ENCODE data around the gene MYO5B. TPM values are rescaled to one million over a fixed set of nuclear protein-coding genes. Genes with fewer than 3 reads are reported as not detected.

The MYO5B gene
- total RNA-seq, 1 donor from 2014 or later, result 46.2 TPM

- no peak for DNase-seq (ENCODE audit: low spot score)
Measured at GRCh38 chr18:50069422-50069821, 125.5 kb downstream of the MYO5B start.

- no peak for DNase-seq (ENCODE audit: low spot score)
Measured at GRCh38 chr18:50065527-50065926, 129.4 kb downstream of the MYO5B start.

GRCh38 chr18:50065039-50065438 is 129.9 kb downstream of the MYO5B start:
- DNase-seq (ENCODE audit: low spot score), result no peak

- DNase-seq (ENCODE audit: low spot score), result no peak
Measured at GRCh38 chr18:50061876-50062517, 132.9 kb downstream of the MYO5B start.

- DNase-seq (ENCODE audit: low spot score), result no peak
Measured at GRCh38 chr18:50060822-50061221, 134.1 kb downstream of the MYO5B start.

DNA sequence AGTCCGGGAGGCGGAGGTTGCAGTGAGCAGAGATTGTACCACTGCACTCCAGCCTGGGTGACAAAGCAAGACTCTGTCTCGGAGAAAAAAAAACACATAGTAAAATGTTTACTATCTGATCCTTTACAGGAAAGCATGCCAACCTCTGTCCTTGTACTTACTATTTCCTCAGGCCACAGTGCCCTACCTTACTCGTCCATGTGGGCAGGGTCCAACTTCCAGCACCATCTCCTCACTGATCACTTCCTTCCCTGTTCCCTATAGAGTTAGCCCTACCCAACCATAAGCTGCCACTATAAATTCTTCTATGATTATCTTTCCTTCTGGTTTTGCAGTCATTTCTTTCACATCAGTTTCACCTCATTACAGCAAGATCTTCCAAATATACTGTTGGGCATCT is 136.2 kb downstream of the MYO5B start:
- no peak for DNase-seq (ENCODE audit: low spot score)

- DNase-seq (ENCODE audit: low spot score), result no peak
Measured at GRCh38 chr18:50057009-50057408, 137.9 kb downstream of the MYO5B start.

DNA sequence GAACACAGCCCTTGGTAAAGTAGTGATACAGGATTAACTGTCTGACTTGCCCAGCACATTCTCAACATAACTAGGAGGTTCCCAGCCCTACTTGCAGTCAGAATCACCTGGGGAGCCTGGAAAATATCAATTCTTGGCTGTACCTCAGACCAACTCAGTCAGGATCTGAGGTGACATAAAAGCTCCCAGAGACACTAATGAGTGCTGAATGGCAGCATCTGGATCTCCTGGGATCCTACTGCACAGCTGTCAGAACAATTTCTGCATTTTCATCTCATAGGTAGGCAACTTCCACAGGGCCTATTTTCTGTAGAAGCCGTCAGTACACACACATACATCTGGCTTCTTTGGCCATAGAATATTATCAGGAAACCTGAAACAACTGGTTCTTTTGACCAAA is 138.8 kb downstream of the MYO5B start:
- no peak for DNase-seq (ENCODE audit: low spot score)

DNA sequence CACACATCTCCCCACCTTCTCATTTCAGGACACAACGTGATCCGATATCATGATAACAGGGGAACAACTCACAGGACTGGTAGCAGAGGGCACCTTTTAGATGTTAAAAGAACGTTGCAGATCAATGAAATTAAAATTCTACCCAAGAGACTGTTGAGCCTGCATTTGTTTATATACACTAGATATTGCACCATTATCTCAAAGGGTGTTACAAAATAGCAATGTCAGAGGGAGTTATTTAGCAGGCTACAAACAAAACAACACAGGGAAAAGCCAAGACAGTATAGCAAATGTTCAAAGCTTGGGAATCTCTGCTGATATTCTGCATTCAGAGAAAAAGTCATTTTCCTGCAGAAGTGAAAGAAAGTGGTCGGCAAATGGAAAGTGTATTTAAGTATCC is 139.5 kb downstream of the MYO5B start:
- no peak for DNase-seq (ENCODE audit: low spot score)

- no peak for DNase-seq (ENCODE audit: low spot score)
Measured at GRCh38 chr18:50053111-50053510, 141.8 kb downstream of the MYO5B start.

GRCh38 chr18:50051288-50051687 is 143.7 kb downstream of the MYO5B start:
- DNase-seq (ENCODE audit: low spot score), result no peak

DNA sequence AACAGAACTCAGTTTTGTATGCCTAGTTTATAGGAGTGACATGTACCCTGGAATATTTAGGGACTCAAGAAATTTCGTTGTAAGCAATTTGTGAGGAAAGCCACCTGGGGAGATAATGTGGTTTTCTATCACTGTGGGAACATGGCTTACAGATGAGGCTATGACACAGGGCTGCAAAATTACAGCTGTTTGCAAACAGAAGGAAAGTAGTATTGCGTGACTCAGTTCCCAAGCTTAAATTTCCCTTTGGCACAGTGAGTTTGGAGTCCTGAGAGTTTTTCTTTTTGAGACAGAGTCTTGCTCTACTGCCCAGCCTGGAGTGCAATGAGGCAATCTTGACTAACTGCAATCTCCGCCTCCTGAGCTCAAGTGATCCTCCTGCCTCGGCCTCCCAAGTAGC is 149.8 kb downstream of the MYO5B start:
- no peak for DNase-seq (ENCODE audit: low spot score)

GRCh38 chr18:50044402-50044801 is 150.5 kb downstream of the MYO5B start:
- no peak for DNase-seq (ENCODE audit: low spot score)

DNA sequence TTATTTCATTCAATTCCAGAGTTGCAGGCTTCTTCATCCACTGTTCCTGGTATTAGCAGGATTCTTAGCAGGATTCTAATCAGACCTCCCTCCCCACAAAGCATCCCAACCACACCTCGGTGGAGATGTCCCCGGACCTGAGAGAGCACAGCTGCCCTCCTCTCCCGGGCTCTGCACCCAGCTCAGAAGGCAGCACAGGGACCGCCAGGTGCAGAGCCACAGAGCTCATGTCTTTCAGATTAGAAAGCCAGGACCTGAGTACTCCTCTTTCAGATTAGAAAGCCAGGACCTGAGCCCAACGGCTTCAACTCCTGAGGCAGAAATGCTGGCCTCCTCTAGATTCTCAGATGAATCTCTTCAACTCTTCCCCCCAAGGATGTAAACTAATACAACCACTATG is 152.3 kb downstream of the MYO5B start:
- DNase-seq (ENCODE audit: low spot score), result no peak

DNA sequence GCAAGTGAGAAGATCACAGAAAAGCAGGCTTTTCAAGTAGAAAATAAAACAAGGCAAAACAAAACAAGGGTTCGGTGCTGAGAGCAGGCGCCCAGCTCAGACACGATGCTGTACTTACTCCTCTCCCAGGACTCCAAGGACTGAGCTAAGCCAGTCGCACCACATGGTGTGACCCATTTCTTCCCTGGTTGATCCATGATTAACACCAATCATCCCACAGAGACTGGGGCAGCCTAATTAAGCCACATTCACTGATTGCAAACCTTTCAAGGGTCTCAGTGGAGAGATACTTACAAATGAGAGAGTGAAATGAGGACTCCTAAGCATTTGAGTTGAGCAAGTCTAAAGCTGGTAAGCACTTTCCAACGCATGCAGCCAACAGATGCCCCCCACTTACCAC is 155.2 kb downstream of the MYO5B start:
- DNase-seq (ENCODE audit: low spot score), result no peak

GRCh38 chr18:50038448-50038847 is 156.5 kb downstream of the MYO5B start:
- DNase-seq (ENCODE audit: low spot score), result no peak

DNA sequence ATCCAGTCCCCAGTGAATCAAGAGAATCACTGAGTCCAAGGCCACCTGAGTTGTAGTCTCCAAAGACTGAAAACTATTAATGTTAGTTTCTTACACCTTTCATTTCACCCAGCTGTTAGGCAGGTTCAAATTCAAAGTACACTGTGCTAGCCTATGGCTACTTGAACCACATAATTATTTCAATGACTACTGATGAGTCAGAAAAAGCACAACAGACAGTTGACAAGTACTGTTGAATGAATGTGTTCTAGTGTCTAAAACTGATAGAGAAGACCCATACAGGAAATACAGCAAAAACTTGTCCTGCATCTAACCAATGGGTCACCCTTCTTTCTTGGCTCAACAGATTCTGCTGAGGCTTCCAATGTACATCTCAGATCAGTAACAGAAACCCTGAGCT is 160.9 kb downstream of the MYO5B start:
- no peak for DNase-seq (ENCODE audit: low spot score)

- no peak for DNase-seq (ENCODE audit: low spot score)
Measured at GRCh38 chr18:50033004-50033403, 161.9 kb downstream of the MYO5B start.

GRCh38 chr18:50030146-50030545 is 164.8 kb downstream of the MYO5B start:
- DNase-seq (ENCODE audit: low spot score), result no peak

DNA sequence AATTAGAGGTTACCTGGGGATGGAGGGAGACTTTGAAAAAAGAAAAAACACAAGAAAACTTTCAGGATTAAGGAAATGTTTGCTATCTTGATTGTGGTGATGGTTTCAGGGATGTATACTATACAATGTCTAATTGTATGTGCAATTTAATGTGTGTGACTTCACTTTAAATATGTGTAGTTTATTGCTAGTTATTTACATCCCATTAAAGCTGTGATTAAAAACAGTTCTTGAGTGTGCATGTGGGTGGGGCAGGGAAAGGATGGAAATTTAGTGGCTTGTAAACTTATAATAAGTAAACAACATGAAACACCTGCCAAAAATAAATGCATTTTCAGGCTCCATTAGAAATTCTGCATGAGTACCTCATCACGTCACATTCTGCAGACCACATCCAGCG is 167.0 kb downstream of the MYO5B start:
- DNase-seq (ENCODE audit: low spot score), result no peak

DNA sequence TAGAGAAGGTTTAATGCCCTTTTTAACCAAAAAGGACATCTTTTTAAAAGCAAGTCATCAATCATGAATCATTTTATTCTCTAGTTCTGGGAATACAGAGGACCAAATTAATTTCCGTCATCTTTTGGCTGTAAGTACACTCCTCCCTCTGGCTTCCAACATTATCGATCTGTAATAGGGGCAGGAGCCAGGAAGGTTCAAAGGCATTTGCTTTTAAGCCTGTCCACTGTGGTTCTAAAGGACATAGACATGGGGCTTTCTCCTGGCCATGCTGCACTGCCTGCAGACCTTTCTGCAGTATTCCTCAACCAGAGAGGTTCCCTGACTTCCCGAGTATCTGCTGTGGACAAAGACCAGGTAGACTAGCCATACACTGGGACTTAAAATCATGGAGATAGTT is 170.5 kb downstream of the MYO5B start:
- no peak for DNase-seq (ENCODE audit: low spot score)

- no peak for DNase-seq (ENCODE audit: low spot score)
Measured at GRCh38 chr18:50022985-50023384, 172.0 kb downstream of the MYO5B start.

DNA sequence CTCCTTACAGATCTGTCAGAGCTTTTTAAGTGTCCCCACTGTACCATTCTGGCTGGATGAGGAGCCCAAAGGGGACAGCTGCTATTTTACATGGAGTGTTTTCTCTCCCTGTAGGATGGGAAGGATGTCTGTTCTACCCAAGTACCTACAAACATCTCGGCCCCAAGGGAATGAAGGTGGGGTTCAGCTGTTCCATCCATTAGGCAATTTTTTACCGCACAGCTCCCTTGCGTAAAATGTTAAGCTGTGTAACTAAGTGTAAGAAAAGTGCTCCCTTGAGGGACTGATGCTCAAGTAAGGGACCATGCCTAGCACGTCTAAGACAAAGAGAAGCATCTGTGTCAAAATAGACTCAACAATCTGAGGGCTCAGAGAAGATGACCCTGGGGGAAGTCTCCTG is 180.3 kb downstream of the MYO5B start:
- DNase-seq (ENCODE audit: low spot score), result no peak

- no peak for DNase-seq (ENCODE audit: low spot score)
Measured at GRCh38 chr18:50013363-50014138, 181.4 kb downstream of the MYO5B start.

Measured in ureter (tissue), 1 donor.